ENCODE data around the gene PDCD10. TPM values are rescaled to one million over a fixed set of nuclear protein-coding genes. Genes with fewer than 3 reads are reported as not detected.
A peak's percentile ranks its signal among the peaks of the same experiment; 100 is the strongest.

Gene PDCD10
- total RNA-seq (10 to 100 TPM; 40.2 to 46.7 (median 40.8) TPM), total RNA-seq (28.6 to 103 (median 46.7) reads per million in 29 experiments)
- total RNA-seq (2013), result 77.7 TPM

- H3K27me3 ChIP-seq (replicated peaks in 1 of 2; ENCODE audit: control insufficient read depth in 2 of 2, extremely low read depth in 1 of 2, insufficient read depth in 2 of 2, low read length in 1 of 2), result no peaks in the 10 kb centered on the region
- peaks cover 0 to 35% of the 10 kb centered on the region in 2 experiments for H3K4me1 ChIP-seq (ENCODE audit: control insufficient read depth in 1 of 2, extremely low read depth in 1 of 2, insufficient read depth in 2 of 2, low read length in 2 of 2)
- ATAC-seq (replicated peaks in 1 of 4) (peak; percentile 87 to 89 (median 88)), DNase-seq (peak; percentile 92 to 98 (median 97))
- no peaks in the 10 kb centered on the region for H3K36me3 ChIP-seq (ENCODE audit: control insufficient read depth in 2 of 2, extremely low read depth in 1 of 2, insufficient read depth in 1 of 2, low read length in 1 of 2)
- H3K9me3 ChIP-seq, result no peaks in the 10 kb centered on the region
- WGBS (ENCODE audit: insufficient coverage), result 0% methylated on average over 48 of the region's 49 CpGs
- ChIA-PET CTCF (interaction anchor here (0.8 to 2.1 kb wide), 4 partner anchors 43 to 354 kb away, joined by 3 to 8 read pairs (median 5); partner anchors contain the start of gene ZBBX (in 1 of the 2)), POLR2A (no interaction called here)
- Mint-ChIP-seq H3K27me3 (no peaks in the 10 kb centered on the region), H3K4me3 (no peak within 1 kb of the TSS), H3K4me1 (peaks cover 13 to 20% (median 15%) of the 10 kb centered on the region in 3 donors), H3K27ac (no peak within 1 kb of the TSS), H3K36me3 (peaks cover 7% of the 10 kb centered on the region), H3K9me3 (no peaks in the 10 kb centered on the region)
- peak within 1 kb of the TSS; percentile 81 to 84 for H3K4me3 ChIP-seq (ENCODE audit: control insufficient read depth in 1 of 2, extremely low read depth in 1 of 2, low read length in 1 of 2)
- peak within 1 kb of the TSS; percentile 75 for H3K27ac ChIP-seq (ENCODE audit: low read length)
Measured at GRCh38 chr3:167734498-167735232, at the start of gene PDCD10. Gene PDCD10, minus strand, starts transcription at chr3:167734892. Its CDS starts 14,735 bp downstream, at chr3:167720157.

DNA sequence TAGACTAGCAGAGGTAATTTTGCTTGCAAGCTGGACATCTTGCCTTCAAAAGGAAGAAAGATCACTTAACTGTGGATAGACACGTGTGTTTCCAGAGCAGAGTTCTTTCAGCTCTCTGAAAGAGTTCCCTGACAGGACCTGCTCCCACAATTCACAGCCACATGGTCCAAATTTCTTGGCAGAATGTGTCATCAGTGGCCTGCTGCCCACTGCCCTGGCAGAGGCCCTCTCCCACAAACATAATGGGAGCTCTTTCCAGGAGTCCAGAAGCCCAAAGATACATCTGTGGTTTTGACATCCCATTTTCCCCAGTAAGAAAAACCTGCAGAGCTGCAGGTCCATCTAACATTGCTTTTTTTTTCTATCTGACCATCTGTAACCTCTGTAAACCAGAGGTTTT, 49.1 kb upstream of the PDCD10 start:
- Histone ChIP-seq H3K27me3 (replicated peaks in 1 of 2; ENCODE audit: control insufficient read depth in 2 of 2, extremely low read depth in 1 of 2, insufficient read depth in 2 of 2, low read length in 1 of 2) (no peaks in the 10 kb centered on the region), H3K36me3 (ENCODE audit: control insufficient read depth in 2 of 2, extremely low read depth in 1 of 2, insufficient read depth in 1 of 2, low read length in 1 of 2) (no peaks in the 10 kb centered on the region), H3K4me3 (ENCODE audit: control insufficient read depth in 1 of 2, extremely low read depth in 1 of 2, low read length in 1 of 2) (no peak overlapping the region), H3K27ac (ENCODE audit: low read length) (no peak overlapping the region), H3K4me1 (ENCODE audit: control insufficient read depth in 1 of 2, extremely low read depth in 1 of 2, insufficient read depth in 2 of 2, low read length in 2 of 2) (no peaks in the 10 kb centered on the region), H3K9me3 (peaks cover 2% of the 10 kb centered on the region)
- H3K27ac Mint-ChIP-seq, result no peak overlapping the region
- no peaks in the 10 kb centered on the region for H3K4me1 Mint-ChIP-seq
- ChIA-PET POLR2A (no interaction called here), CTCF (no interaction called here)
- DNase-seq, result no peak
- ATAC-seq (replicated peaks in 1 of 4), result no peak
- no peak overlapping the region for H3K4me3 Mint-ChIP-seq
- no CpG with 5 or more reads among the region's 1 CpG for WGBS (ENCODE audit: insufficient coverage)
- no peaks in the 10 kb centered on the region for H3K9me3 Mint-ChIP-seq
- H3K27me3 Mint-ChIP-seq, result no peaks in the 10 kb centered on the region
- H3K36me3 Mint-ChIP-seq, result peaks cover 7% of the 10 kb centered on the region

- peaks cover 12% of the 10 kb centered on the region for H3K36me3 Mint-ChIP-seq
- H3K4me3 ChIP-seq (ENCODE audit: control insufficient read depth in 1 of 2, extremely low read depth in 1 of 2, low read length in 1 of 2), result no peak overlapping the region
- CTCF ChIA-PET, result no interaction called here
- POLR2A ChIA-PET, result no interaction called here
- no peaks in the 10 kb centered on the region for H3K36me3 ChIP-seq (ENCODE audit: control insufficient read depth in 2 of 2, extremely low read depth in 1 of 2, insufficient read depth in 1 of 2, low read length in 1 of 2)
- DNase-seq, result no peak
- H3K9me3 ChIP-seq, result peaks cover 2% of the 10 kb centered on the region
- no peaks in the 10 kb centered on the region for H3K27me3 Mint-ChIP-seq
- no CpG with 5 or more reads among the region's 2 CpGs for WGBS (ENCODE audit: insufficient coverage)
- no peak overlapping the region for H3K27ac ChIP-seq (ENCODE audit: low read length)
- H3K9me3 Mint-ChIP-seq, result peaks cover 5 to 14% (median 9%) of the 10 kb centered on the region in 3 donors
- no peaks in the 10 kb centered on the region for H3K4me1 ChIP-seq (ENCODE audit: control insufficient read depth in 1 of 2, extremely low read depth in 1 of 2, insufficient read depth in 2 of 2, low read length in 2 of 2)
- no peak overlapping the region for H3K4me3 Mint-ChIP-seq
- no peak overlapping the region for H3K27ac Mint-ChIP-seq
- no peaks in the 10 kb centered on the region for H3K27me3 ChIP-seq (replicated peaks in 1 of 2; ENCODE audit: control insufficient read depth in 2 of 2, extremely low read depth in 1 of 2, insufficient read depth in 2 of 2, low read length in 1 of 2)
- ATAC-seq (replicated peaks in 1 of 4), result no peak
- H3K4me1 Mint-ChIP-seq, result no peaks in the 10 kb centered on the region
Measured at GRCh38 chr3:167780214-167780883, 45.7 kb upstream of the PDCD10 start.

DNA sequence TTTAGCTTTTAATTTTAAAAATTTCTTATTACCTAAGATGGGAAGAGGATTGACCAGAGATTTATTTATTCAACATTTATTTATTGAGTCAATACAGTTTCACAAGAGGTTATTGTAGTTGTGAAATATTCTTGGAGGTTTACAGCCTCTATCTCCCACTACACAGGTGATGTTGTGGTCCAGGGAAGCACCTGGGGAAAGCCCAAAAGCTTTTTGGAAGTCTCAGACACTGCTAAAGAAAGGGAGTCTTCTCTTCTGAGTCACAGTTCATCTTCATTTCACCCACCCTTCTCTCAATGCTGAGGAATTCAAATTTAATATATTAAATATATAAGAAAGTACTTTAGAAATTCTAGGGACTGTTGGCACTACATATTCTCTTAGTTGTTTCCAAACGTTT, 42.7 kb upstream of the PDCD10 start:
- Mint-ChIP-seq H3K27me3 (no peaks in the 10 kb centered on the region), H3K4me3 (no peak overlapping the region), H3K27ac (no peak overlapping the region), H3K9me3 (peaks cover 5 to 14% (median 9%) of the 10 kb centered on the region in 3 donors), H3K4me1 (peaks cover 0 to 6% (median 5%) of the 10 kb centered on the region in 3 donors), H3K36me3 (peaks cover 5% of the 10 kb centered on the region)
- Histone ChIP-seq H3K9me3 (peaks cover 2% of the 10 kb centered on the region), H3K36me3 (ENCODE audit: control insufficient read depth in 2 of 2, extremely low read depth in 1 of 2, insufficient read depth in 1 of 2, low read length in 1 of 2) (no peaks in the 10 kb centered on the region), H3K27me3 (replicated peaks in 1 of 2; ENCODE audit: control insufficient read depth in 2 of 2, extremely low read depth in 1 of 2, insufficient read depth in 2 of 2, low read length in 1 of 2) (no peaks in the 10 kb centered on the region), H3K4me1 (ENCODE audit: control insufficient read depth in 1 of 2, extremely low read depth in 1 of 2, insufficient read depth in 2 of 2, low read length in 2 of 2) (no peaks in the 10 kb centered on the region), H3K4me3 (ENCODE audit: control insufficient read depth in 1 of 2, extremely low read depth in 1 of 2, low read length in 1 of 2) (no peak overlapping the region), H3K27ac (ENCODE audit: low read length) (no peak overlapping the region)
- DNase-seq, result no peak
- POLR2A ChIA-PET, result no interaction called here
- WGBS (ENCODE audit: insufficient coverage), result 80% methylated on average over 1 of the region's 1 CpG
- CTCF ChIA-PET, result no interaction called here
- no peak for ATAC-seq (replicated peaks in 1 of 4)

DNA sequence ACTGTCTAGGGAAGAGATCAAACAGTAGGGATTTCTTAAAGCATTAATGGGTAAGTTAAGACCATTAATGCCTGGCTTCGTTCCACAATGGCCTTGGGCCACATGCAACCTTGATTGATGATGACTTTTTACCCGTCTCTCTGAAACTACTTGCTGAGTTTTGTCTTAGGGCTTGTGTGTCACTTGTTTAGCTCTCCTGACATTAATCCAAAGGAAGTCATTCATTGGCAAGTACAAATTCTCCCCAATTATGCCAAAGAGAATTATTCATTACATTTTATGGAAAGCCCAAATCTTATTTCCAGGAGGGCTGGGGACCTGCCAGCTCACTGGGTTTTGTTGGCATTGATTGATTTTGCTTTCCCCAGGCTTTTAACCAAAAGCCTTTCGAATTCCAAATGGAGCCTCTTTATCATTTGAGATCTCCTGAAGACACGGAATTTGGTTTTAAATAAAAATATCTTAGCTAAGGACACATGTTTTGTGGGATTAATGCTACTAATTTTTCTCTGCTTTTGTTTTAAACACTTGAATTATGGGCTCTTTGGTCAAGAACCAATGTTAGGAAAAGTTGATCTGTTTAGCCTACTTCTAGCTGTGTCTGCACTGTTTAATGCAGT, 41.5 kb upstream of the PDCD10 start:
- H3K4me3 Mint-ChIP-seq, result no peak overlapping the region
- H3K4me1 ChIP-seq (ENCODE audit: control insufficient read depth in 1 of 2, extremely low read depth in 1 of 2, insufficient read depth in 2 of 2, low read length in 2 of 2), result no peaks in the 10 kb centered on the region
- ChIA-PET CTCF (no interaction called here), POLR2A (no interaction called here)
- ATAC-seq (replicated peaks in 1 of 4) (no peak), DNase-seq (no peak)
- H3K9me3 Mint-ChIP-seq, result peaks cover 5 to 14% (median 9%) of the 10 kb centered on the region in 3 donors
- no peak overlapping the region for H3K4me3 ChIP-seq (ENCODE audit: control insufficient read depth in 1 of 2, extremely low read depth in 1 of 2, low read length in 1 of 2)
- H3K36me3 ChIP-seq (ENCODE audit: control insufficient read depth in 2 of 2, extremely low read depth in 1 of 2, insufficient read depth in 1 of 2, low read length in 1 of 2), result no peaks in the 10 kb centered on the region
- H3K27ac ChIP-seq (ENCODE audit: low read length), result no peak overlapping the region
- no peak overlapping the region for H3K27ac Mint-ChIP-seq
- no peaks in the 10 kb centered on the region for H3K27me3 ChIP-seq (replicated peaks in 1 of 2; ENCODE audit: control insufficient read depth in 2 of 2, extremely low read depth in 1 of 2, insufficient read depth in 2 of 2, low read length in 1 of 2)
- H3K4me1 Mint-ChIP-seq, result peaks cover 0 to 6% (median 5%) of the 10 kb centered on the region in 3 donors
- no peaks in the 10 kb centered on the region for H3K27me3 Mint-ChIP-seq
- peaks cover 2% of the 10 kb centered on the region for H3K9me3 ChIP-seq
- H3K36me3 Mint-ChIP-seq, result peaks cover 4% of the 10 kb centered on the region
- WGBS (ENCODE audit: insufficient coverage), result 100% methylated on average over 1 of the region's 4 CpGs

- Histone ChIP-seq H3K9me3 (no peaks in the 10 kb centered on the region), H3K4me3 (ENCODE audit: control insufficient read depth in 1 of 2, extremely low read depth in 1 of 2, low read length in 1 of 2) (no peak overlapping the region), H3K27me3 (replicated peaks in 1 of 2; ENCODE audit: control insufficient read depth in 2 of 2, extremely low read depth in 1 of 2, insufficient read depth in 2 of 2, low read length in 1 of 2) (no peaks in the 10 kb centered on the region), H3K4me1 (ENCODE audit: control insufficient read depth in 1 of 2, extremely low read depth in 1 of 2, insufficient read depth in 2 of 2, low read length in 2 of 2) (no peaks in the 10 kb centered on the region), H3K36me3 (ENCODE audit: control insufficient read depth in 2 of 2, extremely low read depth in 1 of 2, insufficient read depth in 1 of 2, low read length in 1 of 2) (no peaks in the 10 kb centered on the region), H3K27ac (ENCODE audit: low read length) (no peak overlapping the region)
- H3K27me3 Mint-ChIP-seq, result no peaks in the 10 kb centered on the region
- CTCF ChIA-PET, result no interaction called here
- peaks cover 0 to 6% (median 5%) of the 10 kb centered on the region in 3 donors for H3K4me1 Mint-ChIP-seq
- H3K4me3 Mint-ChIP-seq, result no peak overlapping the region
- H3K9me3 Mint-ChIP-seq, result peaks cover 5 to 14% (median 8%) of the 10 kb centered on the region in 3 donors
- WGBS (ENCODE audit: insufficient coverage), result no CpG with 5 or more reads among the region's 1 CpG
- ATAC-seq (replicated peaks in 1 of 4) (no peak), DNase-seq (no peak)
- H3K27ac Mint-ChIP-seq, result no peak overlapping the region
- POLR2A ChIA-PET, result no interaction called here
- H3K36me3 Mint-ChIP-seq, result peaks cover 4% of the 10 kb centered on the region
Measured at GRCh38 chr3:167773584-167773983, 38.9 kb upstream of the PDCD10 start.
